Measurements from ENCODE around the gene CYP4F8. TPM values are rescaled to one million over a fixed set of nuclear protein-coding genes. Genes with fewer than 3 reads are reported as not detected.

Gene CYP4F8
- total and polyA plus RNA-seq, 2 donors (not counting 1 experiment from before 2014, with no cell fraction given), result not detected

DNA sequence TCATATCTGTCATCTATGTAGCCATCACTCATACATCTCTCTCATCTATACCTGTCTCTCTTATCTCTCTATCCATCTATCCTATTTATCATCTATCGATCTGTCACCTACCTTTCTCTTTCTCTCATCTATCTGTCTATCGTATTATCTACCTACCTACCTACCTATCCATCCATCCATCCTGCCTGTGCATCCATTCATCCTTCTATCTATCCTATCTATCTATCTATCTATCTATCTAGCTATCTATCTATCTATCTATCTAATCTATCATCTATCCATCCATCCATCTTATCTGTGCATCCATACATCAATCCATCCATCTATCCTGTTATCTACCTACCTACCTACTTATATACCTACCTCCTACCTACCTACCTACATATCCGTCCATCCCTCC lies 44.6 kb upstream of the CYP4F8 start:
- Histone ChIP-seq H3K27me3 (replicated peaks in 1 of 4; ENCODE audit: control extremely low read depth in 1 of 4, control insufficient read depth in 3 of 4, insufficient read depth in 4 of 4, low read length in 3 of 4) (peaks cover 0 to 23% (median 1%) of the 10 kb centered on the region in 4 experiments), H3K4me1 (ENCODE audit: control insufficient read depth in 2 of 2, insufficient read depth in 2 of 2, low read length in 2 of 2) (no peaks in the 10 kb centered on the region), H3K4me2 (replicated peaks; ENCODE audit: low read depth, low read length, poor library complexity, severe bottlenecking) (no peak overlapping the region), H3K4me3 (ENCODE audit: control extremely low read depth in 1 of 5, extremely low read depth in 1 of 5, insufficient read depth in 1 of 5, low read depth in 2 of 5, low read length in 4 of 5) (no peak overlapping the region), H3K9me3 (ENCODE audit: control extremely low read depth in 1 of 3, control insufficient read depth in 2 of 3, insufficient read depth in 1 of 3, low read length in 2 of 3) (peaks cover 0 to 4% (median 0%) of the 10 kb centered on the region in 3 donors), H3K27ac (ENCODE audit: low read length in 2 of 2) (no peak overlapping the region), H3K9ac (ENCODE audit: low read length) (no peak overlapping the region), H2AFZ (ENCODE audit: insufficient read depth, low read depth, low read length, poor library complexity, severe bottlenecking) (no peak overlapping the region), H4K20me1 (ENCODE audit: control insufficient read depth, insufficient read depth, low read length, poor library complexity, severe bottlenecking) (no peaks in the 10 kb centered on the region), H3K79me2 (ENCODE audit: control insufficient read depth, insufficient read depth, low read length) (no peaks in the 10 kb centered on the region), H3K36me3 (replicated peaks in 1 of 2; ENCODE audit: control extremely low read depth in 1 of 2, control insufficient read depth in 1 of 2, extremely low read depth in 1 of 2, insufficient read depth in 2 of 2, low read length in 1 of 2) (no peaks in the 10 kb centered on the region)
- POLR2A ChIA-PET, result no interaction called here
- H3K27ac Mint-ChIP-seq, result no peak overlapping the region
- ATAC-seq (ENCODE audit: low read depth), result no peak
- WGBS (ENCODE audit: insufficient coverage), result 89% methylated on average over 3 of the region's 3 CpGs
- intact Hi-C loops (cut with micrococcal nuclease), result no loop called here
- H3K9me3 Mint-ChIP-seq (ENCODE audit: insufficient read depth), result no peaks in the 10 kb centered on the region
- TF ChIP-seq EZH2 (IDR thresholded peaks at IDR 0.05; ENCODE audit: borderline replicate concordance, insufficient read depth, low read depth, low read length, poor library complexity, severe bottlenecking), result no peak
- TF ChIP-seq, protein P1, sequence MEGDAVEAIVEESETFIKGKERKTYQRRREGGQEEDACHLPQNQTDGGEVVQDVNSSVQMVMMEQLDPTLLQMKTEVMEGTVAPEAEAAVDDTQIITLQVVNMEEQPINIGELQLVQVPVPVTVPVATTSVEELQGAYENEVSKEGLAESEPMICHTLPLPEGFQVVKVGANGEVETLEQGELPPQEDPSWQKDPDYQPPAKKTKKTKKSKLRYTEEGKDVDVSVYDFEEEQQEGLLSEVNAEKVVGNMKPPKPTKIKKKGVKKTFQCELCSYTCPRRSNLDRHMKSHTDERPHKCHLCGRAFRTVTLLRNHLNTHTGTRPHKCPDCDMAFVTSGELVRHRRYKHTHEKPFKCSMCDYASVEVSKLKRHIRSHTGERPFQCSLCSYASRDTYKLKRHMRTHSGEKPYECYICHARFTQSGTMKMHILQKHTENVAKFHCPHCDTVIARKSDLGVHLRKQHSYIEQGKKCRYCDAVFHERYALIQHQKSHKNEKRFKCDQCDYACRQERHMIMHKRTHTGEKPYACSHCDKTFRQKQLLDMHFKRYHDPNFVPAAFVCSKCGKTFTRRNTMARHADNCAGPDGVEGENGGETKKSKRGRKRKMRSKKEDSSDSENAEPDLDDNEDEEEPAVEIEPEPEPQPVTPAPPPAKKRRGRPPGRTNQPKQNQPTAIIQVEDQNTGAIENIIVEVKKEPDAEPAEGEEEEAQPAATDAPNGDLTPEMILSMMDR (IDR thresholded peaks at IDR 0.05), result no peak
- no peaks in the 10 kb centered on the region for H3K4me1 Mint-ChIP-seq
- no peak for DNase-seq
- H3K27me3 Mint-ChIP-seq, result peaks cover 47% of the 10 kb centered on the region
- CTCF ChIA-PET, result no interaction called here
- no peak overlapping the region for H3K4me3 Mint-ChIP-seq

DNA sequence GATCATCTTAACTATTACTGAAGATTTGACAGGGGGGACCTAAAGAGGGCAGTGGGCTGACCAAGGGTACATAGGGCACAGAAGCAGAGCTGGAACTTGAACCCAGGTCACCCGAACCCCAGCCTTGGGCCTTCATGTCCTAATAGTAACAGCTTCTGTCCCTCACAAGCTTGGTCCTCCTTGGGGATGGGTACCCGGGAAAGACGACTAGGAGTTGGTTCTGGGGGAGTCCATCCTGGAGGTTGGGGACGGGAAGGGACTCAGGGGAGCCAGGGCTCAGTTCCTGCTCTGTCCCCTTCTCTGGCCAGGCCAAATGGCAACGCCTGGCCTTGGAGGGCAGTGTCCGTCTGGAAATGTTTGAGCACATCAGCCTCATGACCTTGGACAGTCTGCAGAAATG lies 39.6 kb upstream of the CYP4F8 start:
- H3K4me3 Mint-ChIP-seq, result no peak overlapping the region
- DNase-seq, result no peak
- intact Hi-C loops (cut with micrococcal nuclease), result no loop called here
- Histone ChIP-seq H3K4me1 (ENCODE audit: control insufficient read depth in 2 of 2, insufficient read depth in 2 of 2, low read length in 2 of 2) (no peaks in the 10 kb centered on the region), H3K9ac (ENCODE audit: low read length) (no peak overlapping the region), H3K9me3 (ENCODE audit: control extremely low read depth in 1 of 3, control insufficient read depth in 2 of 3, insufficient read depth in 1 of 3, low read length in 2 of 3) (peaks cover 0 to 4% (median 0%) of the 10 kb centered on the region in 3 donors), H3K27ac (ENCODE audit: low read length in 2 of 2) (no peak overlapping the region), H3K27me3 (replicated peaks in 1 of 4; ENCODE audit: control extremely low read depth in 1 of 4, control insufficient read depth in 3 of 4, insufficient read depth in 4 of 4, low read length in 3 of 4) (peaks cover 0 to 11% (median 1%) of the 10 kb centered on the region in 4 experiments), H3K4me3 (ENCODE audit: control extremely low read depth in 1 of 5, extremely low read depth in 1 of 5, insufficient read depth in 1 of 5, low read depth in 2 of 5, low read length in 4 of 5) (no peak overlapping the region), H3K79me2 (ENCODE audit: control insufficient read depth, insufficient read depth, low read length) (no peaks in the 10 kb centered on the region), H2AFZ (ENCODE audit: insufficient read depth, low read depth, low read length, poor library complexity, severe bottlenecking) (no peak overlapping the region), H3K36me3 (replicated peaks in 1 of 2; ENCODE audit: control extremely low read depth in 1 of 2, control insufficient read depth in 1 of 2, extremely low read depth in 1 of 2, insufficient read depth in 2 of 2, low read length in 1 of 2) (no peaks in the 10 kb centered on the region), H3K4me2 (replicated peaks; ENCODE audit: low read depth, low read length, poor library complexity, severe bottlenecking) (no peak overlapping the region), H4K20me1 (ENCODE audit: control insufficient read depth, insufficient read depth, low read length, poor library complexity, severe bottlenecking) (no peaks in the 10 kb centered on the region)
- ChIA-PET CTCF (no interaction called here), POLR2A (no interaction called here)
- no peaks in the 10 kb centered on the region for H3K4me1 Mint-ChIP-seq
- H3K27ac Mint-ChIP-seq, result no peak overlapping the region
- 81% methylated on average over 5 of the region's 6 CpGs for whole genome bisulfite sequencing (ENCODE audit: insufficient coverage)
- ATAC-seq (ENCODE audit: low read depth), result no peak
- TF ChIP-seq EZH2 (IDR thresholded peaks at IDR 0.05; ENCODE audit: borderline replicate concordance, insufficient read depth, low read depth, low read length, poor library complexity, severe bottlenecking), result no peak
- TF ChIP-seq, protein P1 (IDR thresholded peaks at IDR 0.05), result no peak
- H3K27me3 Mint-ChIP-seq, result peaks cover 28% of the 10 kb centered on the region
- no peaks in the 10 kb centered on the region for H3K9me3 Mint-ChIP-seq (ENCODE audit: insufficient read depth)

Data from B cell (primary cell).